GM23338 (cell line): ENCODE measurements around the gene PPFIBP1.
"Not testable (repeated sequence)": the region's sequence is repeated elsewhere in the genome, so short reads cannot be mapped to it uniquely, and the experiment has no call there.

ENCODE experiments used
- CTCF ChIP-seq, 2 experiments: fragments of 200-600 bp in 1 of 2; sonication (generic) in 1 of 2; conservative IDR thresholded peaks; 2 replicates each; pipeline versions ENCODE4 v1.5.1 to v1.6.1; 2016 to 2017; ENCODE audit warnings: antibody characterized with exemption in 2 of 2, low read depth in 2 of 2, mild to moderate bottlenecking in 2 of 2, moderate library complexity in 1 of 2
- EZH2 ChIP-seq: fragments of 200-600 bp; sonication (generic); IDR thresholded peaks from one replicate; pipeline ENCODE4 v1.8.0; 2017; ENCODE audit warnings: antibody characterized with exemption, mild to moderate bottlenecking, low read depth; ENCODE audit not compliant: unreplicated experiment

GRCh38 chr12:27627853-27628469, 104.0 kb downstream of the PPFIBP1 start:
- TF ChIP-seq CTCF (conservative IDR thresholded peaks at IDR 0.05; ENCODE audit: low read depth in 2 of 2); EZH2: not testable (repeated sequence)
